ENCODE data around the gene KY.

KY gene

DNA sequence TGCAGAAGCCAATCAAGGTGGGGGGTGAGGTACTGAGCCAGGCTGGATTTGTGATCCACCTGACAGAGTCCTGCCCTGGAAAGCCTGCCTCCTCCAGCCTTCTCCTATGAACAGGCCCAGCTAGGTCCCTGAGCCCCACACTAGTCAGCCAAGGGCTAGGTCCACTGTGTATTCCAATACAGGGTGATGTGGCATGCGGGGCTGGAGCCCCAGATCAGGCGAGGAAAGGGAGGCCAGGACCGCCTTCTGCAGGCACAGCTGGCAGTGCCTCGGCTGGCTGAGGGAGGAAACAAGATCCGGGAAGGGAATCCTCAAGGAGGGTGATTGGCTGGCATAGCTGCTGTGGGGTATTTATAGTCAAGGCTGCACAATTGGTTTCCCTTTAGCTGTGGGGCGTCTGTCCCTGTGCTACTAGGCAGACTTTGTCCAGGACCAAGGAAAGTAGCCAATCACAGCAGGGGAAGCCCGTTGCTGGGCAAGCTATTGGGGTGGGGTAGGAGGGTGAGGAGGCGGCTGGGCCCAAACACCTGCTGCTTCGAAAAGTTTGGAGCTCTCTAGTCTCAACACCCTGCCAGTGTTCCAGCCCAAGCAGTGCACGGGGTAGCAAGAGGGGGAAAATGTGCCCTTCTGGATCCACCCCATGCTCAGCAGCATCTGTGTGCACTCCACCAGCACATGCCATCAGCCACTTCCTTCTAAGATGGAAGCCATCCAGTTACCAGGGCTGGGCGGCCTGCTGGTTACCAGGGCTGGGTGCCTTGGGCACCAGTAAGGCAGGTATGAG is 5.9 kb downstream of the KY start:
- DNase-seq: peak; percentile 45

- peak; percentile 33 for DNase-seq
These were observed 7.6 kb downstream of the KY start for GRCh38 chr3:134643150-134643675.

DNA sequence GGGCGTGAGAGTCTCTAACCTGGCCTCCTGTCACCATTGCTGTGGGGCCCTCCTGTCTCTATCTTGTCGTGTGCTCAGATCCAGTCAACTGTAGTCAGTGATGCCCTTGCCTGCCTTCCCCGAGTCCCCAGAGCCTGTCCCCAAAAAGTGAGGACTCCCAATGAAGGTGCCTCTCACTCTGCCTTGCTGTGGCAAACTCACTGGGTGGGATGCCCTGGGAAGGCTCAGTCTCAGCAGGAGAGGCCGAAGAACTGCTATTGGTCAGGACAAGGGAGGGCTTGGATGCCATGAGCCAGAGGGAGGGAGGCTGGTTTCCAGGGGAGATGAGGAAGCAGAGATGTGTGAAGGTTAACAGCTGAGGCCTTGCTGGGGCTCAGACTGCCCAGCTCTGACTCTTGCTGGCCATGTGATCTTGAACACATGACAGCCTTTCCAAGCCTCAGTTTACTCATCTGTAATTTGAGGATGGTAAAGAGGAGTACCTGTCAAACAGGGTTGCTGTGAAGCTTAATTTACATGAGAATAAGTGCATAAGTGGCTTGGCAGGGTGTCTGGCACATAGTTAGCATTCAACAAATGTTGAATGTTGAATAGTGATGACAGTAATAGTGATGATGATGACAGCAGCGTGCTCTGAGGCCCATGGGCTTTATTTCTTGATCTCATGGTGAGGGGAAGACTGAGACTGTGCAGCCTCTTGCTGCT is 8.2 kb downstream of the KY start:
- peak; percentile 28 for DNase-seq

GRCh38 chr3:134641671-134642300 is 9.0 kb downstream of the KY start:
- peak; percentile 17 for DNase-seq

DNA sequence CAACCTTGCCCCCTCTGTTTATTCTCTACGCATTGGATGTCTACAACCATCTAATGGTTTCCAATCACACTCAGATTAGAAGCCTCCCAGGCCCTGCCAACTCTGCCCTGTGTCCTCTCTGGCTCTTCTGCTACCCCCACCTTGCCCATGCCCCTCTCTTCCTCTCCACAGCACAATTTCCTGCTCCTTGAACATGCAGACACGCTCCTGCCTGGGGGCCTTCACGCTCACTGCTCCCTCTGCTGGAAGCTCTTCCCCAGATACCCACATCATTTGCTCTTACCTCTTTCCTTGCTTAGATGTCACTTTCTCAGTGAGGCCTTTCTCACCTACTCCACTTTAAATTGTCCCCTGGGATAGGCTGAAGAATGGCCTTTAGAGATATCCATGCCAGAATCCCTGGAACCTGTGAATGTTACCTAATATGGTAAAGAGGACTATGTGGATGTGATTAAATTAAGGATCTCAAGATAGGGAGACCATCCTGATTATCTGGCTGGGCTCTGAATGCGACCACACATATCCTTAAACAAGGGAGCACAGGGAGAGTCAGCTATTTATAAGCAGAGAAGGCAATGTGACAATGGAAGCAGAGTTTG is 9.9 kb downstream of the KY start:
- peak; percentile 44 for DNase-seq

GRCh38 chr3:134640378-134640777 is 10.4 kb downstream of the KY start:
- no peak for DNase-seq

GRCh38 chr3:134638385-134639030 is 12.3 kb downstream of the KY start:
- DNase-seq: peak; percentile 21

- DNase-seq: no peak
These were observed 14.4 kb downstream of the KY start for GRCh38 chr3:134636406-134636805.

- no peak for DNase-seq
These were observed 20.3 kb downstream of the KY start for GRCh38 chr3:134630506-134630905.

- DNase-seq: no peak
These were observed 21.9 kb downstream of the KY start for GRCh38 chr3:134628884-134629283.

GRCh38 chr3:134627831-134628230 is 23.0 kb downstream of the KY start:
- no peak for DNase-seq

DNA sequence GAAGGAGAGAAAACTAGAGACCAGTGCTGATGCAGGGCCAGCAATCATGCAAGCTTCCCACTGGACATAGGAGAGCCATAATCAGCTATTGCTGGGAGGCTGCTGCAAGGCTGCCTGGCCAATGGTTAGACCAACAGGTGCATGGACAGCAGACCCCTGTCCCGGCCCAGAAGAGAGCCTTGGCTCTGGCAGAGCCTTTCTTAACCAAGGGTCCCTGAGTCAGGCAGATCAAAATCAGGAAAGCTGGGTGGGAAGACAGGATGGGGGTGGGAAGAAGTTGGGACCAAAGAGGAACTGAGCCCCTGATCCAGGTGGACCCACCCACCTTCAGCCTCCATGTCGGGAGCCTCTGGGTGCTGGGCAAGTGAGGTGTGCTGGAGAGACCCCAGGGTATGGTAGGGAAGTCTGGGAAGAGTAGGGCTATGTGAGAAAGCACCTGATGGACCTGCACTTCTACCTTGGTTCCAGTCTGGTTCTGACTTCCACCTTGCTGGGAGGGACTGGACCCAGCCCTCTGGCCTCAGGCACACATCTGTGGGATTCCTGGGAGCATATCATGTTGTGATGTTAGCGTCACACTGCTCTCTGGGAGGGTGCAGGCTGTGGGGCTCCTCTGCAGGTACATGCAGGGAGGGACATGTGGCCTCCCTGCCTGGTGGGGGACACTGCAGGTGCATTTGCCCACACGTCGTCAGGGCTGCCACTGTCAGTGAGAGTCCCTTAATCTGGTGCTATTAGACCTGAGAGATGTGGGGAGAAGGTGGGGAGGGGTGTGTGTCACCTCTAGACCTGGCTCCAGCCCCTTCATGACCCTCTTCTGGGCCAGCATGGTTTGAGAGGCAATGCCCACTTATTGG is 24.7 kb downstream of the KY start:
- DNase-seq: no peak

DNA sequence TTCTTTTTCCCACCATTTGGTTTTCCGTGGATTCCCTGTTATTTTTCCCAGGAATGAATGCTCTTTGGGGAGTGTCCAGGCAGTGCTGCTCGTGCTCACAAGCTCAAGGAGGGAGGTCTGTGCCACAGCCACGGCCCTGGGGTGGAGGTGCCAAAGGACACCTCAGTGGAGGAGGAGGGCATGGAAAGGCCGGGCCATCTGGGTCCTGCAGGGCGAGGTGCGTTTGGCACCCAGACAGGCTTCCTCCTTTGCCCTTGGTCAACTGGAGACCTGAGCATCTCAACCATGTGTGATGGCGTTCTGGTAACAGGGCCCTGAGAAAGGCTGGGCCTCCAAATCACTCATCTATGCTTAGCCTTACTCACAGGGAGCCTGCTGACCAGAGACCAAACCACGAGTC is 25.4 kb downstream of the KY start:
- peak; percentile 37 for DNase-seq

GRCh38 chr3:134624537-134625287 is 26.1 kb downstream of the KY start:
- peak; percentile 43 for DNase-seq

GRCh38 chr3:134623615-134624245 is 27.1 kb downstream of the KY start:
- no peak for DNase-seq

DNA sequence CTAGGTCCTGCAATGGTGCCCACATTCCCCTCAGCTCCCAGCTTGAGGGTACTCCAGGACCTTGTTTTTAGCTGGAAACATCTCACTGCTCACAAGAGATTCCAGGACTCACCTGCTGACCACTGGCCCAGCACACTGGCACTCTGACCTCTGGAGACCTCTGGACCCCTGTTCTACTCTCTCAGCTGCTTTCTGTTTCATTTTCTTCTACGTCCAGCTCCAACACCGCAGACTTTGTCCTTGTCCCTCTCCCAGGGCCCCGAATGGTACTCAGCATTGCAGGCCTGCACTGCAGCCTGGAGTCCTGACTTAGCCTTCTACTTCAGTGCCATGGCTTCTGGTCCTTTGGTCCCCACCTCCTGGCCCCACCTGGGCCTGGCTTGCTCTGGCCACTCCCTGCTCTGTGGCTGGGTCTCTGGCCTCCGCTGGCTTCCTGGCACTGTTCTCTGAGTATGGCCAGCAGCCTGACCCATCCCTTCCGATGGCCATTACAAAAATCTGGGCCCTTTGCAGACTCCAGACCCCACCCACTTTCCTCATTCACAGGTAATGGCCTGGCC is 27.9 kb downstream of the KY start:
- DNase-seq: no peak

GRCh38 chr3:134621854-134622253 is 29.0 kb downstream of the KY start:
- DNase-seq: no peak

DNA sequence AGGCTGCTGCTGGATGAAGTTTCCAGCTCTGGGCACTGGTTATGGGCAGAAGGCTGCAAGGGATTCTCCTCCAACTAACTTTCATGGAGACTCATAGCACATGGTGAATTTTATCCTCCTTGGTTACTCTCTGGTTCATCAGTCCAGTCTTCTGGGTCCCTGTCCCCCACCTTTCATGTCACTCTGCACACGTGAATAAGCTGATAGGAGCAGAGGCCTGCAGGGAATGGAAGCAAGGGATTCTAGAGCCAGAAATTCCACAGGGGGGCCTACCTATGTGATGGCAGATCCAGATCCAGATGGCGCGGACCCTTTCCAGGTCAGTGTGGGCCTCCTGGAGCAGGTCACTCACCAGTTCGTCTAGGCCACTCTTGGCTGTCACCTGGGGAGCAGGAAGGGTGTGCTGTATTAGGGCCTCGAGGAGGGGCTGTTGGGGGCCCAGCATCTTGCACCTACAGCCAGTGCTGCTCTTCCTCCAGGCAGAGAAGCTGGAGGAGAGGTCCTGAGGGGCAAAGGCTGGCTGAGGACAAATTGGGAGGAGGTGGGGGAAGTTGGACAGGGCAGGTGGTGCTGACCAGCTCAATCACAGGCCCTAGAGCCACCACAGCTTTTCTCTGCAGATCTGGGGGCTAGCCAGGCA is 30.2 kb downstream of the KY start:
- no peak for DNase-seq

DNA sequence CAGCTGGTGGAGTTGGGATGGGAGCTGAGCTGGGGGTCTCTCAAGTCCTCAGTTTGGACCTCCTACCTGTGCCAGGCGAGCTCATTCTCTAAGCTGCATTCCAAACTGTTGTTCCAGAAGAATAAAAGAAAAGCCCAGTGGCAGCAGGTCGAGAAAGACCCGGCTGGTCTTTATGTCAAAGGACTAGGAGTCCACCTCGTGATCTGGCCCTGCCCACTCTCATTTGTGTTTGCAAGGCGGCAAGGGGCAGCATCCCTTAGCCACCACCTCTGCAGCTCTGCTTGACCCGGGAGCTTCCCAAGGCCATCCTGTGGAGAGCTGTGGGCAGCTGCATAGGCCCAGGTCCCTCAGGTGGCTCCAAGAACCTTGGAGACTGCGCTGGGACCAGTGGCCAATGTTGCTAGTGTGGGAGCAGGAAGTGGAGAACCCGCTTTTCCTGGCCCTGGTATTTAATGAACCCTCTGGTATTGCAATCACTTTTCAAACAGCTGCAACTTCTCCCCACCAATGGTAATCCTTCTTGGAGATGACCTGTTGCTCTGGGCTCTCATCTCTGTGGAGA is 30.9 kb downstream of the KY start:
- no peak for DNase-seq

DNA sequence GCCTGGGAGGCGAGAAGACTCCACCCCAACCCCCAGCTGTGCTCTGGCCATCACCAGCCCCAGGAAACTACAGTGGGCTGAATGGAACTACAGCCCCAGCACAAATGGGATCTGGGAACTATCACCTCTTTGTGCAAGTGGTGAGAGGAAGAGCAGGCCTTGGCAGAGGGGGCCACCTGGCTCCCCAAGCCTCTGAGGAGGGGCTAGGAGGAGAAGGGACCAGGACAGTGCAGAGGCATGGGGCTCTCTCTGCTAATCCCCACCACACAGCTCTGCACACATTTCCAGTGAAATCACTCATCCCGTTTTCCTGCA is 31.6 kb downstream of the KY start:
- DNase-seq: no peak

All from activated CD8-positive, alpha-beta memory T cell treated with anti-CD3 and anti-CD28 coated beads for 24 hours (primary cell).